GM19372 (cell line): ENCODE measurements around the gene HHAT.
"Not testable (repeated sequence)": the region's sequence is repeated elsewhere in the genome, so short reads cannot be mapped to it uniquely, and the experiment has no call there.

Experiments used
- ATAC-seq: cut with Tn5 transposase; IDR thresholded peaks from one replicate; pipeline ENCODE4 v1.9.1; 2021; ENCODE audit warnings: mild to moderate bottlenecking, low read depth, moderate library complexity; ENCODE audit not compliant: unreplicated experiment

The HHAT gene

GRCh38 chr1:210384625-210385024, 55.9 kb downstream of the HHAT start:
- no peak for ATAC-seq

- ATAC-seq = no peak
Measured at GRCh38 chr1:210385228-210385627, 56.5 kb downstream of the HHAT start.

- no peak for ATAC-seq
Measured at GRCh38 chr1:210394281-210394821, 65.6 kb downstream of the HHAT start.

GRCh38 chr1:210396541-210396940, 67.8 kb downstream of the HHAT start:
- ATAC-seq = no peak

GRCh38 chr1:210397252-210397651, 68.5 kb downstream of the HHAT start:
- no peak for ATAC-seq

GRCh38 chr1:210397681-210398080, 69.0 kb downstream of the HHAT start:
- no peak for ATAC-seq

GRCh38 chr1:210398466-210398865, 69.8 kb downstream of the HHAT start:
- ATAC-seq = no peak

- peak; percentile 96 for ATAC-seq
Measured at GRCh38 chr1:210400043-210400840, 71.5 kb downstream of the HHAT start.

GRCh38 chr1:210402560-210402959, 73.9 kb downstream of the HHAT start:
- ATAC-seq = no peak

- no peak for ATAC-seq
Measured at GRCh38 chr1:210405316-210405715, 76.6 kb downstream of the HHAT start.

- ATAC-seq = not testable (repeated sequence)
Measured at GRCh38 chr1:210406341-210406740, 77.6 kb downstream of the HHAT start.

GRCh38 chr1:210407207-210407886, 78.6 kb downstream of the HHAT start:
- ATAC-seq = peak; percentile 82

- ATAC-seq = no peak
Measured at GRCh38 chr1:210407887-210408252, 79.2 kb downstream of the HHAT start.

GRCh38 chr1:210412240-210412639, 83.5 kb downstream of the HHAT start:
- ATAC-seq = no peak

- no peak for ATAC-seq
Measured at GRCh38 chr1:210413951-210414350, 85.2 kb downstream of the HHAT start.

- no peak for ATAC-seq
Measured at GRCh38 chr1:210415846-210416448, 87.2 kb downstream of the HHAT start.

- no peak for ATAC-seq
Measured at GRCh38 chr1:210416681-210417080, 88.0 kb downstream of the HHAT start.

GRCh38 chr1:210417881-210418280, 89.2 kb downstream of the HHAT start:
- no peak for ATAC-seq

GRCh38 chr1:210418863-210419650, 90.4 kb downstream of the HHAT start:
- no peak for ATAC-seq

- not testable (repeated sequence) for ATAC-seq
Measured at GRCh38 chr1:210426696-210427095, 98.0 kb downstream of the HHAT start.

- ATAC-seq = no peak
Measured at GRCh38 chr1:210428696-210429095, 100.0 kb downstream of the HHAT start.
